Iris pigment epithelial cell (primary cell): Measurements from ENCODE around the gene MCTP1.
A peak's percentile ranks its signal among the peaks of the same experiment; 100 is the strongest.
"Not testable (repeated sequence)": the region's sequence is repeated elsewhere in the genome, so short reads cannot be mapped to it uniquely, and the experiment has no call there.

ENCODE experiments used
- DNase-seq: peaks from one replicate; pipeline ENCODE4 v3.0.0-alpha.2; 2011; ENCODE audit warnings: low read depth

Gene MCTP1

DNA sequence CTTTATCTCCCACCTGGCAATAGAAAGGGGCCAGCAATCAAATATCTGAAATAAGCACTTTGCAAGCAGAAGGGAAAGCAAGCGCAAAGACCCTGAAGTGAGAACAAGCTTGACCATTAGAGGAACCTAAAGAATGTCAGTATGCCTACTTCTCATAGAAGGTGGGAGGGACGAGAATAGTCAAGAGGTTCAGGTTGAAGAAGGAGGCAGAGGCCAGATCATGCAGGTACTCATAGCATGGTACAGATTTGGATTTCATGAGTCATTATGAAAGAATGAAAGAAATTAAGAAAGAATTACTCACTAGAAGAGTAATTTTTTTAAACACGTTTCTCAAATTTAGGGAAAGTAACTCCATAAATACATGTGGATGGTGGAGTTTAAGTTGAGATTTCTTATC is 33.7 kb downstream of the MCTP1 start:
- DNase-seq = no peak

DNA sequence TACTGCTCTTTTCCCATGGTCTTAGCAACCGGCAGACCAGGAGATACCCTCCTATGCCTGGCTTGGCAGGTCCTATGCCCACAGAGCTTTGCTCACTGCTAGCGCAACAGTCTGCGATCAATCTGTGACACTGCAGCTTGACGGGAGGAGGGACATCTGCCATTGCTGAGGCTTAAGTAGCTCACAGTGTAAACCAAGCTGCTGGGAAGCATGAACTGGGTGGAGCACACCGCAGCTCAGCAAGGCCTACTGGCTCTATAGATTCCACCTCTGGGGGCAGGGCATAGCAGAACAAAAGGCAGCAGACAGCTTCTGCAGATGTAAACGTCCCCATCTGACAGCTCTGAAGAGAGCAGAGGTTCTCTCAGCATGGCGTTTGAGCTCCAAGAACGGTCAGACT is 40.4 kb downstream of the MCTP1 start:
- DNase-seq = no peak

DNA sequence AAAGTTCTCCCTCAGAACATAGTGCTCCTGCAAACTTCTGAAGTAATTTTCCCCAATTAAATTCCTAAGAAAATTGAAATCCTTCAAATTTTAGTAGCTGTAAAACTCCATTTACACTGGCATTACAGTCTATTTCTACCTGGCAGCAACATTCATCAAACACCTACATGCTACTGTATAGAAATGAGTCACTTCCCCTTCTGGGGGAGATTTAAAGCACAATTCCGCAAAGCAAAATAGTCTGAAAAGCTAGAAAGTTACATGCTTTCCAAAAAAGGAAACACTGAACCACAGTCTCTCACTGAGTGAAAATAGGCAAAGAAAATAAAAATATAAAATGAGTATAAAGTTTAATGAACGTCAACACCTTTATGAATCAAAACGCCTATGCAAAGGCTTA is 43.3 kb downstream of the MCTP1 start:
- no peak for DNase-seq

DNA sequence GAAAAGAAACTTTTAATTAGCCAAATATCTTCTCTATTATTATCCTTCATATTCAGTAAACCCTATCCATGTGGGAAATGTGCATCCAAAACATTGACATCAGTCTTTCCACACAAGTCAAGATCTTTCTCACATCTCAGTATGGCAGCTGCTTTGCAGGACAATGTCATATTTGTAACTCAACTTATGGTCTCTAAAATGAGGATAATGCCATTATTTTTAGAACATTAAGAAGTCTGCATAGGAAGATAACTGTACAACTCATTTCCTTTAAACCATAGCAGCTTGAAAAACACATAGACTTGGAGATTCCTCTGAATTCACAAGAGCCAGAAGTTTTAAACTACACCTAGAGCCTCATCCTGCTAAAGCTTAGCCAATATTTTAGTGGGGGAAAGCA is 43.7 kb downstream of the MCTP1 start:
- no peak for DNase-seq

DNA sequence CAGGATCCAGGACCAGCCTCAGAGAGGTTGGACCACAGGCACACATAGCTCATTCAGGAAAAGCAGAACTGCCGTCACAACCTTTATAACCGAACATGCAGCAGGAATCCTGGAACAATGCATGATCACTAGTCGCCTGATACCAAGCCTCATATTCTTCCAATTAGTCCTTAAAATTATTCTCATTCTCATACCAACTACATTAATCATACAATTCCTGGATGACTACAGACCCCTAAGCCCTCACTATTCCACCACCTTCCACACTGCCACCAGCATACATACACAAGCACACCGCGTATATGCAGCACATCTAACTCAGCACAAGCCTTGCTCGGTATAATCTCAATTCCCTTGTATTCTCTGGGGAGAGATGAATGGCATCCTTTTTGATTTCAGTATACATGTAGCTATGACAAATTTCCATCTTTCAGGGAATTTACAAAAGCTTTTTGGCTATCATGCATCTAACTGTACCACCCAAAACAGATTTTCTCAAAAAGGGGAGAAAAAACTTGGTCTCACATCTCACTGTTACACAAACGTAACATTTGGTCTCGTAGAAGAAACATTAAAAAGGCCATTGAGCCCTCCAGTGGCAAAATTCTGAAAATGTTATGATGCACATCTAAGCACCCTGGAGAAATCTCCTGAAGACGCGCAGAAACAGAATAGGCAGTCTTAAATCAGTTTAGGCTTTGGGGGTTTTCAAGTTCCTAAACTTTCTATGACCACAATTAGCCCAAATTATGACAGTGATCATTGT is 46.2 kb downstream of the MCTP1 start:
- DNase-seq = peak; percentile 24

DNA sequence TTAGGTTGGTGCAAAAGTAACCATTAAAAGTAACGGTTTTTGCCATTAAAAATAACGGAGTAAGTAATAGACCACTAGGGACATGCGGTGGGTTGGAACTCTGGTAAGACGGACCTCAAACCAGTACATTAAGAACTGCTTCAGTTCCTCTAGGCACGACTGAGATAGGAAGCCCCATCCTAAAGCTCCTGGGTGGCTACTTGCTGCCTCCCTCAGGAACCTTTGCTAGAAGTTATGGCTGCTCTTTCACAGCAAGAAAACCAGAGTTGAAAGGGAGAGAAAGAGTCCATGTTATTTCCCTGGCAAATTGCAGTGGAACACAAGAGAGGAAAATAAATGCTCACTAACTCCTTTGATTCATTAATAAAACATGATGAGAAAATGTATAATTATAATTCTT is 47.6 kb downstream of the MCTP1 start:
- no peak for DNase-seq

DNA sequence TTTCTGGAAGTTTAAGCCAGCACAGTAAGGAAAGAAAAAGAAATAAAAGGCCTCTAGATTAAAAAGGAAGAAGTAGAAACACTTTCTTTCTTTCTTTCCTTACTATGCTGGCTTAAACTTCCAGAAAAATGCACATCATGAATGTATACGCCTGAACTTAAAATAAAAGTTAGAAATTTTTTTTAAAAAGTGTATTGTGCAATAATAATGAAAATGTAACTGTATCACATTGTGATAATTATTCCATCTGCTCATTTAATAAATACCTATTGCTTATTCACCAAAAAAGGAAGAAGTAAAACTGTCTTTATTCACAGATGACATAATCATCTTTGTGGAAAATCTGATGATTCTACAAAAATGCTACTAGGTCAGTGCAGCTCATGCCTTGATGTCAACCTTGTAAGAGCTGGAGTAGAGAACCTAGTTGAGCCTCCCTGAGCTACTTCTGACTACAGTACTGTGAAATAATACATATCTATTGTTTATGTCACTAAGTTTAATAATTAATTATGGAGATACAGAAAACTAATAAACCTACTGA is 49.4 kb downstream of the MCTP1 start:
- no peak for DNase-seq

DNA sequence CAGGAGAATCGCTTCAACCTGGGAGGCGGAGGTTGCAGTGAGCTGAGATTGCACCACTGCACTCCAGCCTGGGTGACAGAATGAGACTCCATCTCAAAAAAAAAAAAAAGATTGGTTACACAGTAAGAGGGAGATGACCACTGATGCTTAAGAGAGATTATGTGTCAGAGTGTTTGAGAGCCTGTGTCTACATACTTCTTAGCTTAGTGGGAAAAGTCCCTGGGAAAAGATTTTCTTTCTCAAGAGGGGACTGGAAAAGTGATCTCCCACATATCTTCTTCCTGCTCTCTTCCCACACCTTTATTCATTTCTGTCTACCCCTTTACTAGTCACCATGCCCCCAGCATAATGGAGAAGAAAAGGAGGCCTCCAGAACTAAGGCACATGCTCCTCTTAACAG is 55.2 kb downstream of the MCTP1 start:
- no peak for DNase-seq

DNA sequence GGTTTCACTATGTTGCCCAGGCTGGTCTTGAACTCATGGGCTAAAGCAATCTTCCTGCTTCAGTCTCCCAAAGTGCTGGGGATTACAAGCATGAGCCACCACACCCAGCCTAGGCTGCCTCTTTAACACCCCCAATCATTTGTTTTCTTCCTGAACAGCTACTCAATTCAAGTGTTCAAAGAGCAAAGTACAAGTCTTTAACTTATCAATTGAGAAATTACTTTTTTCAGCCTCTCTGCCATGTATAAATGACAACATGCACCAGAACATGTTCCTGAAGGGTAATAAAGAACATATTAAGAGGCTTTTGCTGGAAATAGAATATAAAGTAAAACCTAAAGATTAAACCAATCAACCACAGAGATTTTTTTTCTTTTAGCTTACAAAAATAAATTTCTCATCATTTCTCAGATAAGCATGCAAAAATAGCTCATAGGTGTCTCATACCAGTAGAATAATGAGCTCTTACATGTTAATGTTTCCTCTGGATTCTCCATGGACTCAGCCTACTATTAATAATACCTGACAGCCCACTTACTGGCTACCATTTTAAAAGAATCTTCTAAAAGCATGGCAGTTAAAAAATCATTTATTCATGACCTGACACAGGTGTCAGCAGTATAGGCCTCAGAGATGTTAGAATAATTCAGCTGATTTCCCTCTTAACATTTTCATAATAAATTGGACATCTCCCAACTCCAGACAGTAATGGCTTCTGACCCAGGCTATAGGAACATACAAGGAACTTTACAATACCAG is 60.0 kb downstream of the MCTP1 start:
- DNase-seq = no peak

DNA sequence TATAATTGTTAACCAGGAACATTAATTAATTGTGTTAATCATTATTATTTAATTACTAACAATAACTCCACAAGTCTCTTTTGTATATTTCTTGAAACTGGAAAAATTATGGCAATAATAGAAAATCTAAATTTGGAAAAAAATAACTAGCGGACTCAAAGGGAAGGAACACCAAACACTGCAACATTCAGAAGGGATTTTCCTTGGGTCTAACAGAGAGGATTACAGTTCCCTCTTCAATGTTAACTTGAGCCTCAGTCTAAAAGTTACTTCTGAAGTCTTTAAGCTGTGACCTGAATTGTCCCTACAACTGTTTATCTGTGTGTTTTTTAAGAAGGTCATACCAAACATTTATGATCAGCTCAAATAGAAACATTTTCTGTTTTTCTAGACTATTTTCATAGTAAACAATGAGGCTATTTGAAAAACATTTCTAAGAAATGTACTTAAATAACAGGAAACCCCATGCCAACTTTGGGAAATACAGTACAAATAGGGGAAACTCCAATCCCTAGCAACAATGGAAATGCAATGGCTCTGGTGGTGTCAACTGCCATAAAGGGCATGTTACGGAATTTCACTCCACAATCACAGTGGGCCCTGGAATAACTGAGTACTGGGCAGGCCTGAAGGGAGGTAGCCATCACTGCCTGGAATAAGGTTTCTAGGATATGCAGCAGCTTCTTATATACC is 61.2 kb downstream of the MCTP1 start:
- no peak for DNase-seq

DNA sequence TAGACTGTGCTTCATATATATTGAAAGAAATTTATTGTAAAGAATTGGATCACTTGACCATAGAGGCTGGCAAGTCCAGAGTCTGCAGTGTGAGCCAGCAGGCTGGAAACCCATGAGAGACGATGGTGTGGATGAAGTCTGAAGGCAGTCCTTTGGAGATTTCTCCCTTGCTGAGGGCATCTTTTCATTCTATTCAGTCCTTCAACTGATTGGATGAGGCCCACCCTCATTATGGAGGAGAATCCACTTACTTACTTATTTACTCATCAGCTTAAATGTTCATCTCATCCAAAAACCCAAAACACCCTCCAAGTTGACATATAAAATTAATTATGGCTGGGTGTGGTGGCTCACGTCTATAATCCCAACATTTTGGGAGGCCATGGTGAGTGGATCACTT is 62.1 kb downstream of the MCTP1 start:
- DNase-seq = no peak

DNA sequence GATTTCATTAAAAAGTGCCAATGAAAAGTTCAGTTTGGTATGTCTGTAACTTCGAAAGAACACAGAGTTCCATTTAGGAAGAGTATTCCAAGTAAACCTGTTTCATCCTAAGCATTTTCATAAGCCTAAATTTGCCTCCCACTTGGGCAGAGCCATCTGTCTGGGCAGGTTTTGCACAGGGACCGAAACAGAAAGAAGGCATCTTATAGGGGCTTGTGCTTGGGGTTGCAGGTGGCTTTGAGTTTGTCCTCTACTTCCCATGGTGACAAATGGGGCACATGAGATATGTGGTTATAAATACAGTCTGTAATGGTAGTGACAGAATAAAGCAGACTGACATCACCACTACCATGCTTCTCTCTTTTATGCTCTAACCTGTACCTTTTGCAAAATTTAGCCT is 63.7 kb downstream of the MCTP1 start:
- no peak for DNase-seq

DNA sequence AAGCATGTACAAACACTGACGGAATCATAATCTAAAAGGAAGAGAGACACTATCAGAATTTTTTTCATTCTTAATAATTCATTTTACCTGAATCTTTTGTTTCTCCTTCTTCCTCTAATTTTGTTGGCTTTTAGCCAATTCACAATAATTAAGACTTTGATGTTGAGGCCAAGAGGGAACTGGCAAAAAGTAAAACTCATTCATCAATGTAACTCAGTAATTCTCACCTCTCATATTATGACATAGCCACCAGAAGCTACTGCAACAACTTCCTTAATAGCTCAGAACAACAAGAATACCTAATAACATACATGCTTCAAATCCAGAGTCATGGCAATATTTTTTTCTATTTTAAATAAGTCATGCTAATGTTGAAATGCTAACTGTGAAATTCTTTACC is 64.5 kb downstream of the MCTP1 start:
- no peak for DNase-seq

DNA sequence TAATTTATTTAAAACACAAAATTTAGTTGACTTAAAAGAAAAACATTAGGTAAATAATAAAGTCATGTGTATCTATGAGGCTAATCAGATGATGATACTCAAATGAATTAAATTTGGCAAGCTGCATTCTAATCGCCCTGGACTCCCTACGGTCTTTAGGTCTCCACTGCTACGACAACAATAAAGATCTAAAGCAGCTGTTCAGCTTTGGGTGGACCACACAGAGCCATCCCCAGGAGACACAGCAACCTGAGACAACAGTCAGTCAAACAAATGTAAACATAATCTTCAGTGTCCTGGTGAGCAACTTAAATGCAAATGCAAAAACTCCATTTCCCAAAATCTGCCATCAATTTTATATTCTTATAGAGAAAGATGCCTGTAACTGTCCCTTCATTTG is 65.5 kb downstream of the MCTP1 start:
- no peak for DNase-seq

DNA sequence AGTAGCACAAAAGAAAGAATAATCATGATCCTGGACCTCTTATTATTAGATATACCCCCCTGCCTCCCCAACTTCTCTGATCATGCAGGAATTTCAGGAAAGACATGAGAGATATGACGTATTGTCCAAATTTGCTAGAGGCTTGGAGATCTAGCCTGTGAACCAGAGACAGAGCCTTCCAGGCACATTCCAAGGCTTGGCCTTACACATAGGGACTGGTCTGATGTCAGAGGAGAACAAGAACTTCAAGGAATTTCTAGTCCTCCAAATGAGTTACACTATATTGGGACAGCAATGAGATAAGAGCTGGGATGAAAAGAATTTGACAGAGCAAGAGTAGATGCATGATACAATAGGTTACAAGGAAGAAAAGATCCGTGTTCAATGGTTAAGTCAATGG is 67.0 kb downstream of the MCTP1 start:
- no peak for DNase-seq

DNA sequence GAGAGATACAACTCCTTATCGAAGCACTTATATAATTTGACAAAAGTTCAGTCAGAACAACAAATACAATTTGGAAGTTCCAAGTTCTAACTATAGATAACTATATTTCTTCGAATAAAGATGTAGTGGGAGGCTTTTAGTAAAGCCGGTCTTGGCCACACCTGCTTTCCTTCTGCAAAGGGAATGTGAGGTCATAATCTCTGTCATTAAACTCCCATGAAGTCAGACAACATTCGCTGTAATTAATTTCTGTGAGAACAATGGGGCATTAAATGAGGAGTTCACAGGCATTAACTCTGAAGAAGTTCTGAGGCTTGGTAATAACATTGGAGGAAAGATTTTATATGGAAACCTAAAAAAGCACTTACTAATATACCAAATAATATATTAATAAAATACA is 67.5 kb downstream of the MCTP1 start:
- no peak for DNase-seq

DNA sequence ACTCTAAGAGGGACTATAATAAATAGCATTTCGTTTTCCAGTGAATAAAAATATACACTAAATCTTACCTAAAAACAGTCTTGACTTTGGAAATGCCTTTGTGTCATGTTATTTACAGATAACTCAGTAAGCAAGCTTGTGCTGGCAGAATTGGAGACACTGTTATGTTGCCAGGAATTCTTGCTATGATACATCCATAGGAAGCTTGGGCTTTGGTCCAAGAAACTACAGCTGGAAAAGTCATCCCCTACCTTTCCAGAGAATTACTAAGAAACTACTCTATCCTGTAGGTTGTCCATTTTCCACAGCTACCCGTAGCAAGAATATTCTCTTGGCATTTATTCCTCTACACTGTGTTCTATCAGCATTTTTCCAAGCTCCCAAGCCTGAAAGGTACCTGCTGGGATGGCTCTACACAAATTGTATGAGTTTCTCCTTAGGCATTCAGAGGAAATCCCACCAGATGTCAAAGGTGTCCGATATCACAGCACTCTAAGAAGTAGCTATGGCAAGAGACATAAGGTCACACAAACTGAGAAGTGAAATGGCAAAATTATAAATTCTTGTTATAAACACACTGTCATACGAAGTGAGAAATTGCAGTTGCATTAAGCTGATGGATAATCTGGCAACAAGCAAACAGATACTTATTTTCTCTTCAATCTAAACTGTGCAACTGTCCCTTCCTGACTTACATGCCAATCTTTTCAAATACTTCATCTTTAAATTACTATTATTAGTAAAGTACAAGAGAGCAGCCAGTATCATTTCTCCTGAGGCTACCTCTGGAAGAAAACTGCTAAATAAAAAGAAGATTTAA is 68.5 kb downstream of the MCTP1 start:
- DNase-seq = peak; percentile 2

DNA sequence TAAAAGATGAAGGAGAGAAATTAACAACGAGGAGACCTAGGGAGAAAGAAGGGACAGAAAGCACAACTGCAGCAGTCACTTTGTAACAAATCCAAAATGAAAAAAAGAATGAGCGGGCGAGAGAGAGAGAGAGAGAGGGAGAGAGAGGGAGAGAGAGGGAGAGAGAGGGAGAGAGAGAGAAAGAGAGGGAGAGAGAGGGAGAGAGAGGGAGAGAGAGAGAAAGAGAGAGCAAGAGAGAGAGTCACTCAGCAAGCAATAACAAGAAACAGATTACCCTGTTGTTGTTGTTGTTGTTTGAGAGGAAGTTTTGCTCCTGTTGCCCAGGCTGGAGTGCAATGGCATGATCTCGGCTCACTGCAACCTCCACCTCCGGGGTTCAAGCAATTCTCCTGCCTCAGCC is 77.1 kb downstream of the MCTP1 start:
- DNase-seq = not testable (repeated sequence)

DNA sequence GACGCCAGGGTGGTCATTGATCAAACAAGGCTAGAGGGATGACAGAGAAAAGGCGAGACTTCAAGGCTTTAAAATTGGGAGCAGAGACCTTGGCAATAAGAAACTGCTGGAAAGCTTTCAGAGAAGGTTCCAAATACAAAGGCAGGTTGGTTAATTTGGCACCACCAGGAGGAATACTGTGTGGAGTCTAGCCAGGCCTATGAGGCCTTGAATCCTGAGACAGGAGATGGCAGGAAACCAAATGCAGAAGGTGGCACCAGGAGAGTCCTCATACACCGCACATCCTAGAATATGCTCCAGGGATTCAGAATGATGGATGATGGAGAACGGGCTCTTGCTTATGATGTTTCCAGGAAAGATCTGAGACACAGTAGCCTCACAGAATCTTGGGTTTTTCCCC is 90.0 kb downstream of the MCTP1 start:
- no peak for DNase-seq

DNA sequence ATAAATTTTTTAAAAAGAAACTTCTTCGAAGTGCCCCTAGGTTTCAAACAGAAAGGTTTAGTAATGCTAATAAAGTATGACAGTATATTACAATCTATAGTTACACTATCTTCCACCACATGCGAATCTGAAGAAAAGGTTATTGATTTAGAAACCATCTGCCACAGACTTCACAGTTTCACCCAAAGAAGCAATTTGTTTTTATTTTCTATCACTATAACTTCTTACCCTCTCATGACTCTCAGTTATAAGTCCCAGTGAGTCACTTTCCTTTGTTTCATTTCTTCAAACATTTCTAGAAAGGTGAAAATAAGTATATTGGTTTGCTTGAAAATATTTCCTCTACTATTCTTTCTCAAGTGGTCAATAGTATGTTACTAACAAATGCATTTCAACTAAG is 93.6 kb downstream of the MCTP1 start:
- no peak for DNase-seq

DNA sequence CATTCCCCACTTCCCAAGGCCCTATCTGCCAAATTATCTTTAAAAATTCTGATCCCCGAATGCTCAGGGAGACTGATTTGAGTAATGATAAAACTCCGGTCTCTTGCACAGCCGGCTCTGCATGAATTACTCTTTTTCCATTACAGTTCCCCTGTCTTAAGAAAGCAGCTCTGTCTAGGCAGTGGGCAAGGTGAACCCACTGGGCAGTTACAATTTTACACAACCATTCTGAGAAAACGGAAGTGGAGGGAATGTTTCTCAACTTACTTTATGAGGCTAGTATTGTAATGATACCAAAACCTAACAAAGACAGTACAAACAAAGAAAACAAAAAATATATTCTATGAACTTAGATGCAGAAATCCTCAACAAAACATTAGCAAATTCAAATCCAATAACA is 100.0 kb downstream of the MCTP1 start:
- DNase-seq = no peak

DNA sequence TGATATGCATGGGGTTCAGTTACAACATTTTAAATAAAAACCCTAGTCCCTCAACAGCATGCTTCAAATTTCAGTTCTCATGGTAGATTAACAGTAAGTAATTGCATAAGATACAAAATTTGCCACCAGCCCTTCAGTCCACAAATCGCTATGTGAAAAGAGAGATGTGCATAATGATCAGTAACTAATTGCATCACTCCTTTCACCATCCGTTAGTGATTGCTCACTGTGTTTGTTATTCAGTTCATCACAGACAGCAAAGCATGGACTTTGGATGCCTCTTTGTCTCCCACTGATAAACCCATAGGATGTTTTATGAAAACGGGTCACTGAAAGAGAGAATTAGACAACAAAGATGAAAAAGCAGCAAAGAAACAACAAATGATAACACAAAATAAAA is 103.2 kb downstream of the MCTP1 start:
- DNase-seq = no peak
